BJ (cell line): ENCODE data around the gene SETD1B. TPM values are rescaled to one million over a fixed set of nuclear protein-coding genes. Genes with fewer than 3 reads are reported as not detected.
"Not testable (repeated sequence)": the region's sequence is repeated elsewhere in the genome, so short reads cannot be mapped to it uniquely, and the experiment has no call there.

Source experiments
- CTCF ChIA-PET: fragments of 350-600 bp; formaldehyde crosslinking; extraction: SDS; loops from one replicate; lab custom pipeline; 2021; ENCODE audit warnings: antibody characterized with exemption, inconsistent platforms; lab: Yijun Ruan, JAX
- POLR2A ChIA-PET: fragments of 300-600 bp; sonication (Branson Sonifier 250); formaldehyde crosslinking; extraction: SDS; loops from one replicate; lab custom pipeline; 2021; ENCODE audit warnings: antibody characterized with exemption; lab: Charles Lee
- DNase-seq: peaks from one replicate; pipeline ENCODE4 v3.0.0-alpha.2; 2011; ENCODE audit warnings: low read depth
- H3K27me3 ChIP-seq: 2 replicates; pipeline ENCODE4 v1.6.0; 2011; ENCODE audit warnings: low read length; ENCODE audit not compliant: control insufficient read depth, insufficient read depth
- H3K36me3 ChIP-seq: 2 replicates; pipeline ENCODE4 v1.5.1; 2011; ENCODE audit warnings: low read length; ENCODE audit not compliant: control insufficient read depth, insufficient read depth
- H3K4me3 ChIP-seq: 2 replicates; pipeline ENCODE4 v1.5.1; 2011; ENCODE audit warnings: low read depth, mild to moderate bottlenecking, control low read depth, low read length
- CTCF ChIP-seq: IDR thresholded peaks from 2 replicates; pipeline ENCODE4 v1.5.1; 2011; ENCODE audit warnings: low read depth, mild to moderate bottlenecking, control low read depth, inconsistent platforms, low read length, moderate library complexity; ENCODE audit not compliant: insufficient read depth
- polyA minus RNA-seq: library from RNA; depleted of rRNA, polyadenylated mRNA; stranded (reverse); fragments of >200 nt; gene quantifications from 2 replicates; pipeline ENCODE4 v1.2.3, GENCODE V29; 2011; rRNA and poly(A)+ RNA removed
- polyA plus RNA-seq: library from polyadenylated mRNA; depleted of rRNA; stranded (reverse); fragments of >200 nt; gene quantifications from 2 replicates; pipeline ENCODE4 v1.2.3, GENCODE V29; 2011; rRNA removed

Gene SETD1B
- polyA plus RNA-seq: 0.85 and 0.89 TPM in 2 replicates
- polyA minus RNA-seq: 2.0 and 4.1 TPM in 2 replicates

- POLR2A ChIA-PET: interaction anchor here (0.6 kb wide), 2 partner anchors 596 to 969 kb away, joined by 3 to 6 read pairs; no protein-coding TSS in a partner anchor
- peak within 1 kb of the TSS; percentile 79 for H3K4me3 ChIP-seq
- CTCF ChIA-PET: interaction anchor here (0.9 to 14.8 kb wide), 4 partner anchors 4 to 84 kb away, joined by 3 to 467 read pairs (median 236); partner anchors contain the start of genes PSMD9, RHOF and SETD1B
- peaks cover 15% of the 10 kb centered on the region for H3K36me3 ChIP-seq
- TF ChIP-seq CTCF: no peak
- H3K27me3 ChIP-seq: no peaks in the 10 kb centered on the region
- no peak for DNase-seq
Observed at GRCh38 chr12:121803861-121804416, at the start of gene SETD1B. TSS of gene SETD1B (plus strand) at chr12:121804009. CDS start at chr12:121804738, 729 bp downstream.

DNA sequence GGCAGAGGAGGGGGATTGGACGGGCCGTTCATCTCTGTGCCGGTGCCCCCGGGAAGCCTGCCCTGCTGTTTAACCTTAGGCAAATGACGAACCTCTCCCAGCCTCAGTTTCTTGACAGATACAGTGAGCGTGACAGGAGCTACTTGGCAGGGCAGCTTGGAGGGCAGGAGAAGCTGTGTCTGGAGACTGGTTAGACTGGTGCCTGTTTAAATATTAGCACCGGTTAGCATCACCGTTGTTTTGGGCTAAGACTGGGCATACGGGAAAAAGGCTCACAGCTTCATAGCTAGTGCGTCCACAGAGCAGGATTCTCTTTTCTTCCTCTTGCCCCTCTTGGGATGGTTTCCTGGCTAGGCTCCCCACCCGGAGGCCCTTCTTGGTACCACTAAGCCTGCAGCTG lies 49.0 kb upstream of the SETD1B start:
- ChIA-PET POLR2A (no interaction called here), CTCF (no interaction called here)
- Histone ChIP-seq H3K36me3 (peaks cover 8% of the 10 kb centered on the region), H3K4me3 (no peak overlapping the region), H3K27me3 (no peaks in the 10 kb centered on the region)
- DNase-seq: no peak
- no peak for TF ChIP-seq CTCF

- Histone ChIP-seq H3K36me3 (peaks cover 4% of the 10 kb centered on the region), H3K27me3 (no peaks in the 10 kb centered on the region), H3K4me3 (no peak overlapping the region)
- ChIA-PET CTCF (interaction anchor here (0.8 to 1.1 kb wide), 2 partner anchors 10 to 43 kb away, joined by 4 read pairs; partner anchors contain the start of gene TMEM120B), POLR2A (no interaction called here)
- no peak for TF ChIP-seq CTCF
- no peak for DNase-seq
Observed at GRCh38 chr12:121755591-121755990, 48.2 kb upstream of the SETD1B start.

GRCh38 chr12:121758536-121758935 lies 45.3 kb upstream of the SETD1B start:
- POLR2A ChIA-PET: not testable (repeated sequence)

DNA sequence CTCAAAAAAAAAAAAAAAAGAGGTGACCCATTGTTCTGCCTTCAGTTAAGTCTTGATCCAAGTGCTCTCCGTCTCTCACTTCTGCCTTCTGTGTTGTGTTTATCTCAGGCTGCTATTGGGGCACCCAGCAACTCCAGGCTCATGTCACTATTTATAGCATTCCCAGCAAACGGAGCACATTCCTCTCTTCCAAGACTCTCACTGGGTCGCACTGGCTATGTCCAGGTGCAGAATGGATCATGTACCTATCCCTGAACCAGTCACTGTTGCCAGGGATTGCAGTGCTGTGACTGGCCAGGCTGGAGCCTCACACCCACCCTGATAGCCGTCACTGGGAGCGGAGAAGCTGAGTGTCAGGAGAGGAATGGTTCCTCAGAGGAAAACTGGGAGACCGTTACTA lies 41.5 kb upstream of the SETD1B start:
- POLR2A ChIA-PET: interaction anchor here (0.5 kb wide), 1 partner anchor 1561 kb away, joined by 3 read pairs; the partner anchor contains the start of gene RPLP0

More at GRCh38 chr12:121758536-121758935, 45.3 kb upstream of the SETD1B start:
- H3K4me3 ChIP-seq, H3K36me3 ChIP-seq, DNase-seq, H3K27me3 ChIP-seq: not testable (repeated sequence)
- CTCF ChIA-PET: interaction anchor here (2.0 kb wide), 1 partner anchor 36 kb away, joined by 10 read pairs; the partner anchor contains the start of gene RHOF

More for the DNA sequence above, 41.5 kb upstream of the SETD1B start:
- DNase-seq: no peak
- peaks cover 1% of the 10 kb centered on the region; the same call in 1 of the 2 replicates for H3K36me3 ChIP-seq
- H3K4me3 ChIP-seq: no peak overlapping the region
- CTCF ChIA-PET: interaction anchor here (1.3 to 1.8 kb wide), 2 partner anchors 9 to 32 kb away, joined by 4 to 6 read pairs; no protein-coding TSS in a partner anchor
- H3K27me3 ChIP-seq: no peaks in the 10 kb centered on the region
- no peak for TF ChIP-seq CTCF
